A673 (cell line): Measurements from ENCODE around the gene HNRNPK. TPM values are rescaled to one million over a fixed set of nuclear protein-coding genes. Genes with fewer than 3 reads are reported as not detected.

Experiments used
- BruUV-seq: library from RNA; stranded (reverse); fragments of 400-500 nt; replicated peaks from 2 replicates; lab custom pipeline; 2021; lab: Mats Ljungman, UMichigan
- CTCF ChIA-PET: fragments of 300-600 bp; sonication (Branson Sonifier 250); formaldehyde crosslinking; loops from one replicate; lab custom pipeline; 2022; ENCODE audit warnings: antibody characterized with exemption; lab: Charles Lee
- POLR2A ChIA-PET: fragments of 300-600 bp; sonication (Branson Sonifier 250); formaldehyde crosslinking; loops from one replicate; lab custom pipeline; 2022; ENCODE audit warnings: antibody characterized with exemption; ENCODE audit not compliant: low non-redundant PET; lab: Charles Lee
- DNase-seq: peaks from one replicate; pipeline ENCODE4 v3.0.0-alpha.2; 2015; ENCODE audit warnings: low spot score
- H3K27ac ChIP-seq: fragments of 200-600 bp; sonication (generic); 2 replicates; pipeline ENCODE4 v1.5.1; 2016; ENCODE audit warnings: mixed run types, low read depth, mild to moderate bottlenecking, mixed read lengths, antibody characterized with exemption, low read length; ENCODE audit not compliant: poor library complexity, severe bottlenecking
- H3K27me3 ChIP-seq: fragments of 200-600 bp; sonication (generic); replicated peaks from 2 replicates; pipeline ENCODE4 v1.6.1; 2017; ENCODE audit warnings: mixed run types, low read depth, mild to moderate bottlenecking, mixed read lengths, antibody characterized with exemption, low read length; ENCODE audit not compliant: insufficient read depth, poor library complexity
- H3K36me3 ChIP-seq: fragments of 200-600 bp; sonication (generic); 2 replicates; pipeline ENCODE4 v1.6.1; 2016; ENCODE audit warnings: mixed run types, mild to moderate bottlenecking, mixed read lengths, antibody characterized with exemption, low read length; ENCODE audit not compliant: insufficient read depth, poor library complexity, severe bottlenecking
- H3K4me1 ChIP-seq: fragments of 200-600 bp; sonication (generic); 2 replicates; pipeline ENCODE4 v1.6.1; 2017; ENCODE audit warnings: mixed run types, mild to moderate bottlenecking, mixed read lengths, antibody characterized with exemption, low read length; ENCODE audit not compliant: insufficient read depth, poor library complexity, severe bottlenecking
- H3K4me3 ChIP-seq: fragments of 200-600 bp; sonication (generic); 2 replicates; pipeline ENCODE4 v1.5.1; 2016; ENCODE audit warnings: low read depth, mixed run types, mild to moderate bottlenecking, mixed read lengths, low read length; ENCODE audit not compliant: poor library complexity, severe bottlenecking
- H3K9me3 ChIP-seq: fragments of 200-600 bp; sonication (generic); 2 replicates; pipeline ENCODE4 v1.6.1; 2016; ENCODE audit warnings: mixed run types, low read depth, mild to moderate bottlenecking, mixed read lengths, antibody characterized with exemption, low read length; ENCODE audit not compliant: poor library complexity, severe bottlenecking
- EZH2 ChIP-seq: fragments of 200-600 bp; sonication (generic); IDR thresholded peaks from 2 replicates; pipeline ENCODE4 v1.6.1; 2017; ENCODE audit warnings: borderline replicate concordance, low read depth, mild to moderate bottlenecking, mixed read lengths, antibody characterized with exemption, low read length; ENCODE audit not compliant: poor library complexity, severe bottlenecking
- intact Hi-C: fragments of 100-400 bp; cut with micrococcal nuclease; formaldehyde crosslinking; loops from one replicate; pipeline ENCODE4 v1.10.0; 2022; ENCODE audit not compliant: unreplicated experiment
- total RNA-seq: library from RNA; stranded (reverse); gene quantifications from 2 replicates; pipeline ENCODE4 v1.2.3, GENCODE V29; 2021
- TF ChIP-seq, protein P1 (sequence below): fragments of 300-800, 200-600 bp; sonication (generic); conservative IDR thresholded peaks from 2 replicates; pipeline ENCODE4 v1.5.1; 2017; ENCODE audit warnings: low read depth, mild to moderate bottlenecking, antibody characterized with exemption, low read length, moderate library complexity, mixed read lengths

Gene HNRNPK
- total RNA-seq, 1 experiment from 2014 or later = 872 TPM

DNA sequence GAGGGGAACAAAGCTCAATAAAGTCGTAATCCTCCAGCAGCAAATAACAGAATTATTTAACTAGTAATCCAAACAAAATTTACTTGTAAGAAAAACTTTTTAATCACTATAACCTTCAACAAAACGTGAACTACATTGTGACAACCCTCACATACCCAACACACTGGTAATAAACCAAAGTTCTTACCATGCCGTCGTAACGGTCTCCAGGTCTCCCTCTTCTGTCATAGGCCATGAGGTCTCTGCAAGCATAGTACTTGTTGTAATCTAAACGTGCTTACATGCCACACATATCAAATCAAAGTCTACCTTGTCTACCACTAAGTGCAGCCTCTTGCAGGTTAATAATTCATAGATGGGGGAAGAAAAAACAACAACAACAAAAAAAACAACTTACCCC, 8.5 kb downstream of the HNRNPK start:
- CTCF ChIA-PET = no interaction called here
- POLR2A ChIA-PET = interaction anchor here (0.6 kb wide), 1 partner anchor 10 kb away, joined by 8 read pairs; no protein-coding TSS in a partner anchor
- Histone ChIP-seq H3K4me1 (peaks cover 30% of the 10 kb centered on the region), H3K9me3 (no peaks in the 10 kb centered on the region), H3K27ac (no peak overlapping the region), H3K27me3 (no peaks in the 10 kb centered on the region), H3K4me3 (no peak overlapping the region), H3K36me3 (peaks cover 99% of the 10 kb centered on the region)
- no peak for DNase-seq
- no TSS peak for BruUV-seq
- TF ChIP-seq, protein P1, sequence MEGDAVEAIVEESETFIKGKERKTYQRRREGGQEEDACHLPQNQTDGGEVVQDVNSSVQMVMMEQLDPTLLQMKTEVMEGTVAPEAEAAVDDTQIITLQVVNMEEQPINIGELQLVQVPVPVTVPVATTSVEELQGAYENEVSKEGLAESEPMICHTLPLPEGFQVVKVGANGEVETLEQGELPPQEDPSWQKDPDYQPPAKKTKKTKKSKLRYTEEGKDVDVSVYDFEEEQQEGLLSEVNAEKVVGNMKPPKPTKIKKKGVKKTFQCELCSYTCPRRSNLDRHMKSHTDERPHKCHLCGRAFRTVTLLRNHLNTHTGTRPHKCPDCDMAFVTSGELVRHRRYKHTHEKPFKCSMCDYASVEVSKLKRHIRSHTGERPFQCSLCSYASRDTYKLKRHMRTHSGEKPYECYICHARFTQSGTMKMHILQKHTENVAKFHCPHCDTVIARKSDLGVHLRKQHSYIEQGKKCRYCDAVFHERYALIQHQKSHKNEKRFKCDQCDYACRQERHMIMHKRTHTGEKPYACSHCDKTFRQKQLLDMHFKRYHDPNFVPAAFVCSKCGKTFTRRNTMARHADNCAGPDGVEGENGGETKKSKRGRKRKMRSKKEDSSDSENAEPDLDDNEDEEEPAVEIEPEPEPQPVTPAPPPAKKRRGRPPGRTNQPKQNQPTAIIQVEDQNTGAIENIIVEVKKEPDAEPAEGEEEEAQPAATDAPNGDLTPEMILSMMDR = no peak
- TF ChIP-seq EZH2 = no peak
- intact Hi-C loops = no loop called here

- POLR2A ChIA-PET = no interaction called here
- DNase-seq = no peak
- Histone ChIP-seq H3K27ac (peak overlapping the region; percentile 0), H3K4me1 (peaks cover 16% of the 10 kb centered on the region), H3K9me3 (no peaks in the 10 kb centered on the region), H3K4me3 (no peak overlapping the region), H3K36me3 (peaks cover 84% of the 10 kb centered on the region), H3K27me3 (no peaks in the 10 kb centered on the region)
- intact Hi-C loops = no loop called here
- TF ChIP-seq EZH2 = no peak
- TF ChIP-seq, protein P1 = no peak
- CTCF ChIA-PET = no interaction called here
- BruUV-seq = no TSS peak
These were observed 10.4 kb downstream of the HNRNPK start for GRCh38 chr9:83969602-83970001.

DNA sequence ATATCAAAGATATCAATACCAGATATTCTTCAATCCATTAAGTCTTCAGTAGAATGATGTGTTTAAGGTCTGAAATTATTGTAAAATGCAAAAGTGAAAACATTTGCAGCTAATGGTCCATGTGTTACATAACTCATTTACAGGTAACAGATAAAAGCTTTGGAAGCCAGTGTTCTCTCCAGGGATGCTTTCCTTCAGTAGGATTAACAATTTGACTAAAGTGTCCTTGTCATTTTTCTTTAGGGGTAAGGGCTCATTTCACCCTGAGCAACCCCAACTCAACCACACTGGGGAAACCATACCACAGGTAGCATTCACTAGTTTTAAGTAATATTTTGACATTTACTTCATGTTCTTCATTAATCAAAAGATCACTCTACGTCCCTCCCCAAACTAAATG, 12.9 kb downstream of the HNRNPK start:
- Histone ChIP-seq H3K27me3 (no peaks in the 10 kb centered on the region), H3K9me3 (no peaks in the 10 kb centered on the region), H3K36me3 (peaks cover 59% of the 10 kb centered on the region), H3K4me3 (no peak overlapping the region), H3K27ac (no peak overlapping the region), H3K4me1 (peaks cover 6% of the 10 kb centered on the region)
- no peak for DNase-seq
- intact Hi-C loops = no loop called here
- no TSS peak for BruUV-seq
- TF ChIP-seq, protein P1 = no peak
- TF ChIP-seq EZH2 = no peak
- CTCF ChIA-PET = no interaction called here
- POLR2A ChIA-PET = interaction anchor here (1.1 kb wide), 1 partner anchor 10 kb away, joined by 4 read pairs; no protein-coding TSS in a partner anchor
